Transverse colon (tissue), 4 donors: ENCODE measurements around the gene BCO1. TPM values are rescaled to one million over a fixed set of nuclear protein-coding genes. Genes with fewer than 3 reads are reported as not detected.
A peak's percentile ranks its signal among the peaks of the same experiment; 100 is the strongest.

Source experiments
- DNase-seq: peaks from one replicate; pipeline ENCODE4 v3.0.0-alpha.2; 2019
- H3K27ac ChIP-seq, 4 donors: fragments of 200-600 bp; sonication (generic); 2 replicates each; pipeline ENCODE4 v1.5.1; 2016 to 2018; ENCODE audit warnings: inconsistent platforms in 4 of 4
- H3K27me3 ChIP-seq: fragments of 200-600 bp; sonication (generic); 2 replicates; pipeline ENCODE4 v1.5.1; 2017; ENCODE audit warnings: inconsistent platforms
- H3K36me3 ChIP-seq, 4 donors: fragments of 200-600 bp; sonication (generic); 2 replicates each; pipeline ENCODE4 v1.5.1; 2017 to 2019; ENCODE audit warnings: inconsistent platforms in 4 of 4
- H3K4me1 ChIP-seq, 4 donors: fragments of 200-600 bp; sonication (generic); 2 replicates each; pipeline ENCODE4 v1.5.1; 2017 to 2020; ENCODE audit warnings: inconsistent platforms in 4 of 4
- H3K4me3 ChIP-seq, 4 donors: fragments of 200-600 bp; sonication (generic); 1 replicate in 1 of 4; 2 replicates in 3 of 4; pipeline versions ENCODE4 v1.5.1 to v1.6.1; 2017 to 2019; ENCODE audit warnings: inconsistent platforms in 4 of 4
- H3K9me3 ChIP-seq, 2 donors: fragments of 200-600 bp; sonication (generic); 2 replicates each; pipeline ENCODE4 v1.5.1; 2017 to 2019; ENCODE audit warnings: inconsistent platforms in 2 of 2
- EP300 ChIP-seq: sonication (generic); formaldehyde crosslinking; IDR thresholded peaks from one replicate; pipeline ENCODE4 v1.6.1; 2017; ENCODE audit warnings: antibody characterized with exemption, low read depth
- POLR2A ChIP-seq: fragments of 450-650 bp; IDR thresholded peaks from one replicate; pipeline ENCODE4 v1.6.1; 2016; ENCODE audit warnings: antibody characterized with exemption, mild to moderate bottlenecking, moderate library complexity
- POLR2AphosphoS5 ChIP-seq, 3 donors: sonication (generic); formaldehyde crosslinking; IDR thresholded peaks; one replicate each; pipeline ENCODE4 v1.6.1; 2016; ENCODE audit warnings: antibody characterized with exemption in 3 of 3
- WGBS, 2 donors: methylation state at CpG; one replicate each; pipeline ENCODE4 v1.1.5; 2018; ENCODE audit warnings: low coverage in 1 of 2; 5-methylcytosine and 5-hydroxymethylcytosine counted together
- in situ Hi-C, 4 donors: fragments of 200-750 bp; cut with MboI; loops; one replicate each; pipeline versions ENCODE4 v1.15.0 to v1.15.1; 2017; ENCODE audit warnings: low sequenced_read_pairs in 3 of 4, low pct_ligation_motif_present in 1 of 4, low pct_unique_long_range_greater_than_20kb in 1 of 4
- intact Hi-C: fragments of 100-400 bp; cut with DNase I; formaldehyde crosslinking; loops from one replicate; pipeline ENCODE4 v1.15.1; 2023; ENCODE audit warnings: low total_unique reads
- total RNA-seq, 4 donors: library from RNA; depleted of rRNA; stranded (reverse); fragments of >200 nt; gene quantifications; one replicate each; pipeline ENCODE4 v1.1.0, GENCODE V29; 2016
- TF ChIP-seq, protein P1 (sequence below), 5 experiments: fragments of 200-600 bp in 3 of 5; fragments of 450-650 bp in 2 of 5; sonication (generic) in 3 of 5; IDR thresholded peaks; 1 replicate in 2 of 5; 2 replicates in 3 of 5; pipeline ENCODE4 v1.5.1; 2016 to 2017; ENCODE audit warnings: antibody characterized with exemption in 5 of 5, inconsistent platforms in 3 of 5, mild to moderate bottlenecking in 2 of 5, moderate library complexity in 1 of 5

BCO1 gene
- total RNA-seq, 4 donors from 2014 or later = 1.6 to 18.3 (median 4.0) TPM

DNA sequence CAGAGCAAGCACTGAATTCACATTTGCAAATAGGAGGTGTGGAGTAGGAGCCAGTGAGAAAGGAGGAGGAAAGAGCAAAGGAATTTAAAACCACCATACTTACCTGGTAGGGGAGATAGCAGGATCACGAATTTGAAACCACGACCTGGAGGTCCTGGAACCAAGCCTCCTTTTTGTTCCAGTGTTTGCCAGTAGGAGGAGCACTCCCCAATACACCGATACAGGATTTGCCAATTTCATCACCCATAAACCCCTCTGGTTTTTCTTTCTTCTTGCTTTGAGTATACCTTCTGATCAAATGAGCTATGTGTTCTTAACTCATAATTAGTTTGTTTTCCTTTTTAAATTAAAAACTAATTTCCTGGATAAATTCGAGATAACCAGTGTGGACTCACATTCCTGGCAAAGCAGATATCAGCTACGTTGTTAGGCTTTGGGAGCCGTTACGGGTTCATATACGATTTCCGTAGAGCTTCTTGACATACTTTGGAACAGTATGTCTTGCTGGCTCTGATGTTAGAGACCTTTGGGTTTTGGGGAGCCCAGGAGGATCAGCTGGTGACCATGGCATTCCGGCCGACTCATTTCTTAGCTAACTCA, 22.7 kb downstream of the BCO1 start:
- H3K4me3 ChIP-seq = no peak overlapping the region
- peaks cover 5 to 15% (median 8%) of the 10 kb centered on the region in 4 donors for H3K4me1 ChIP-seq
- H3K27me3 ChIP-seq = no peaks in the 10 kb centered on the region
- DNase-seq = no peak
- TF ChIP-seq, protein P1, sequence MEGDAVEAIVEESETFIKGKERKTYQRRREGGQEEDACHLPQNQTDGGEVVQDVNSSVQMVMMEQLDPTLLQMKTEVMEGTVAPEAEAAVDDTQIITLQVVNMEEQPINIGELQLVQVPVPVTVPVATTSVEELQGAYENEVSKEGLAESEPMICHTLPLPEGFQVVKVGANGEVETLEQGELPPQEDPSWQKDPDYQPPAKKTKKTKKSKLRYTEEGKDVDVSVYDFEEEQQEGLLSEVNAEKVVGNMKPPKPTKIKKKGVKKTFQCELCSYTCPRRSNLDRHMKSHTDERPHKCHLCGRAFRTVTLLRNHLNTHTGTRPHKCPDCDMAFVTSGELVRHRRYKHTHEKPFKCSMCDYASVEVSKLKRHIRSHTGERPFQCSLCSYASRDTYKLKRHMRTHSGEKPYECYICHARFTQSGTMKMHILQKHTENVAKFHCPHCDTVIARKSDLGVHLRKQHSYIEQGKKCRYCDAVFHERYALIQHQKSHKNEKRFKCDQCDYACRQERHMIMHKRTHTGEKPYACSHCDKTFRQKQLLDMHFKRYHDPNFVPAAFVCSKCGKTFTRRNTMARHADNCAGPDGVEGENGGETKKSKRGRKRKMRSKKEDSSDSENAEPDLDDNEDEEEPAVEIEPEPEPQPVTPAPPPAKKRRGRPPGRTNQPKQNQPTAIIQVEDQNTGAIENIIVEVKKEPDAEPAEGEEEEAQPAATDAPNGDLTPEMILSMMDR (IDR thresholded peaks at IDR 0.05) = peak; percentile 63 to 79 (median 72)
- no peak for TF ChIP-seq POLR2AphosphoS5 (IDR thresholded peaks at IDR 0.05)
- TF ChIP-seq POLR2A = no peak
- no peak for TF ChIP-seq EP300
- no peaks in the 10 kb centered on the region for H3K36me3 ChIP-seq
- H3K27ac ChIP-seq = no peak overlapping the region
- intact Hi-C loops (no loop called here), in situ Hi-C loops (loop anchor here in 1 of 4 donors (10.0 kb wide), 1 partner anchor 54 kb away; the partner anchor contains the start of gene GAN)
- no peaks in the 10 kb centered on the region for H3K9me3 ChIP-seq
- WGBS, 2 donors = 69 to 80% methylated on average over 7 to 11 of the region's 11 CpGs

DNA sequence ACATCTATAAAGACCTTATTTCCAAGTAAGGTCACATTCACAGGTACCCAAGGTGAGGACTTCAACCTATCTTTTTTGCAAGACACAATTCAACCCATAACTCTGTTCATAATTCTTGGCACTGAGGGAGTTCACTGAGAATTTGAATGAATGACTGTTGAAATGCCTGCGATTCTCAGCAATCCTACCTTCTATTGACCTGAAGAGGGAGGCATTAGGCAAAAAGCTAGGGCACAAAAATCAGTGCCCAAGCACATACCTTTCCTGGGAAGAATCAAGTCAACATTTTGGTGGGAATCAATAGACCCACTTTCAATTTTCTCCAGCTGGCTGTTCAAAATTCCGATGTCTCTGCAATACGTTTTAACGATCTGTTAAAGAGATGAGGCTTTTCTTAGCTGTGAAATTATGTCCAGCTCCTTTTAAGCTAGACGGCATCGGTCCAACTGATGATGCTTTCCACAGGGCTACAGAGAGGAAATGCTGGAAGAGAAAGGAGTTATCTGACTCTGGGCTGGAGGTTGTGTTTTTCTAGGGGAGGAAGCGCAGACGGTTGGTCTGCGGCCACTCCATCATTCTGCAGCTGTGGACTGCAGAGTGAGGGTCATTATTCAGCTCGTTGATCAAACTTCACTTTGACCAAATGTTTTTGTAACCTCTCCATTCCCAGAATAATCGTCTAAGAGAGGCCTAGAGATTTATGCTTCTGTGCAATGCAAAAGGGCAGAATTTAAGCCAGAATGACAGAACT, 25.2 kb downstream of the BCO1 start:
- 61 to 72% methylated on average over 8 to 11 of the region's 11 CpGs for WGBS, 2 donors
- no peak for DNase-seq
- Histone ChIP-seq H3K4me3 (no peak overlapping the region), H3K36me3 (no peaks in the 10 kb centered on the region), H3K4me1 (peaks cover 17 to 32% (median 21%) of the 10 kb centered on the region in 4 donors), H3K9me3 (no peaks in the 10 kb centered on the region), H3K27me3 (no peaks in the 10 kb centered on the region), H3K27ac (peak overlapping the region; percentile 24 to 83 (median 42))
- TF ChIP-seq POLR2A (no peak), EP300 (no peak), POLR2AphosphoS5 (IDR thresholded peaks at IDR 0.05) (no peak)
- TF ChIP-seq, protein P1 (IDR thresholded peaks at IDR 0.05) = peak in 2 of 5 experiments; percentile 17 to 31
- intact Hi-C loops (no loop called here), in situ Hi-C loops (loop anchor here in 1 of 4 donors (10.0 kb wide), 1 partner anchor 51 kb away; the partner anchor contains the start of gene GAN)

DNA sequence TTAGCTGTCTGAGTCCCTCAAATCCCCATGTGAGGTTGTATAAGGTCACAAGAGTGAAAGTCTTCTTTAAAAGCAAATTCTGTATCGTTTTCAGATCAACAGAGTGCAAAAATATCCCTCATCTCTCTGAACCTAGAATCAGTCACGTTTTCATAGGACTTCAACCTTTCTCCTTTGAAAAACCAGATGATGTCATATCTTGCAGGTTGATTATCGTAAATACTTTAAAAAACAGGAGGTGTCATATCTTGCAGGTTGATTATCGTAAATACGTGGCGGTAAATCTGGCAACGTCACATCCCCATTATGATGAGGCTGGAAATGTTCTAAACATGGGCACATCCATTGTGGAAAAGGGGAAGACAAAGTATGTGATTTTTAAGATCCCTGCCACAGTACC, 25.9 kb downstream of the BCO1 start:
- no peak for TF ChIP-seq POLR2AphosphoS5 (IDR thresholded peaks at IDR 0.05)
- TF ChIP-seq POLR2A = no peak
- TF ChIP-seq, protein P1 (IDR thresholded peaks at IDR 0.05) = no peak
- no peak for TF ChIP-seq EP300
- Histone ChIP-seq H3K27me3 (no peaks in the 10 kb centered on the region), H3K4me3 (no peak overlapping the region), H3K4me1 (peaks cover 17 to 32% (median 21%) of the 10 kb centered on the region in 4 donors), H3K36me3 (no peaks in the 10 kb centered on the region), H3K27ac (peak overlapping the region; percentile 24 to 83 (median 42)), H3K9me3 (no peaks in the 10 kb centered on the region)
- in situ Hi-C loops = loop anchor here in 1 of 4 donors (10.0 kb wide), 1 partner anchor 50 kb away; the partner anchor contains the start of gene GAN
- WGBS, 2 donors = 80% methylated on average over 7 of the region's 7 CpGs
- intact Hi-C loops = no loop called here
- DNase-seq = no peak

DNA sequence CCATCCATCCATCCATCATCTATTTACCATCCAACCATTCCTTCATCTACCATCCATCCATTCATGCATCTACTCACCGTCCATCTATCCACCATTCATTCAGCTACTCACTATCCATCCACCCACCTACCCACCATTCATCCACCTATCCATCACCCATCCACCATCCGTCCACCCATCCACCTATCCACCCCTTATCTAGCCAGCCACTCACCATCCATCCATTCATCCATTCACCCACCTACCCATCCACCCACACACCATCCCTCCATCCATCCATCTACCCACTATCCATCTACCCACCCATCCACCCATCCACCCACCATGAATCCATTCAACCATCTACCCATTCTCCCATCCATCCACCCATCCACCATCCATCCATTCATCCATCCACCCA, 26.6 kb downstream of the BCO1 start:
- 91 to 100% methylated on average over 2 of the region's 2 CpGs for whole genome bisulfite sequencing, 2 donors
- no peaks in the 10 kb centered on the region for H3K36me3 ChIP-seq
- in situ Hi-C loops (loop anchor here in 1 of 4 donors (10.0 kb wide), 1 partner anchor 50 kb away; the partner anchor contains the start of gene GAN), intact Hi-C loops (no loop called here)
- peaks cover 17 to 32% (median 21%) of the 10 kb centered on the region in 4 donors for H3K4me1 ChIP-seq
- no peaks in the 10 kb centered on the region for H3K27me3 ChIP-seq
- TF ChIP-seq, protein P1 (IDR thresholded peaks at IDR 0.05) = no peak
- TF ChIP-seq POLR2AphosphoS5 (IDR thresholded peaks at IDR 0.05) = no peak
- no peak for DNase-seq
- H3K4me3 ChIP-seq = no peak overlapping the region
- H3K9me3 ChIP-seq = no peaks in the 10 kb centered on the region
- peak overlapping the region in 1 of 4 donors; percentile 83 for H3K27ac ChIP-seq
